Thyroid gland (tissue), 4 donors: ENCODE measurements around the gene MUC4.
"Not testable (repeated sequence)": the region's sequence is repeated elsewhere in the genome, so short reads cannot be mapped to it uniquely, and the experiment has no call there.

Source experiments
- POLR2A ChIP-seq, 2 donors: fragments of 450-650 bp; IDR thresholded peaks; one replicate each; pipeline ENCODE4 v1.6.1; 2017; ENCODE audit warnings: antibody characterized with exemption in 2 of 2, mild to moderate bottlenecking in 2 of 2, moderate library complexity in 1 of 2
- TF ChIP-seq, protein P1 (sequence below), 6 experiments: fragments of 200-600 bp in 3 of 6; fragments of 450-650 bp in 3 of 6; sonication (generic) in 3 of 6; IDR thresholded peaks; one replicate each; pipeline ENCODE4 v1.5.1; 2016 to 2019; ENCODE audit warnings: antibody characterized with exemption in 6 of 6, mild to moderate bottlenecking in 2 of 6, inconsistent platforms in 1 of 6, moderate library complexity in 1 of 6

GRCh38 chr3:195728789-195729188 lies 82.9 kb downstream of the MUC4 start:
- TF ChIP-seq POLR2A (IDR thresholded peaks at IDR 0.05) = not testable (repeated sequence)
- TF ChIP-seq, protein P1, sequence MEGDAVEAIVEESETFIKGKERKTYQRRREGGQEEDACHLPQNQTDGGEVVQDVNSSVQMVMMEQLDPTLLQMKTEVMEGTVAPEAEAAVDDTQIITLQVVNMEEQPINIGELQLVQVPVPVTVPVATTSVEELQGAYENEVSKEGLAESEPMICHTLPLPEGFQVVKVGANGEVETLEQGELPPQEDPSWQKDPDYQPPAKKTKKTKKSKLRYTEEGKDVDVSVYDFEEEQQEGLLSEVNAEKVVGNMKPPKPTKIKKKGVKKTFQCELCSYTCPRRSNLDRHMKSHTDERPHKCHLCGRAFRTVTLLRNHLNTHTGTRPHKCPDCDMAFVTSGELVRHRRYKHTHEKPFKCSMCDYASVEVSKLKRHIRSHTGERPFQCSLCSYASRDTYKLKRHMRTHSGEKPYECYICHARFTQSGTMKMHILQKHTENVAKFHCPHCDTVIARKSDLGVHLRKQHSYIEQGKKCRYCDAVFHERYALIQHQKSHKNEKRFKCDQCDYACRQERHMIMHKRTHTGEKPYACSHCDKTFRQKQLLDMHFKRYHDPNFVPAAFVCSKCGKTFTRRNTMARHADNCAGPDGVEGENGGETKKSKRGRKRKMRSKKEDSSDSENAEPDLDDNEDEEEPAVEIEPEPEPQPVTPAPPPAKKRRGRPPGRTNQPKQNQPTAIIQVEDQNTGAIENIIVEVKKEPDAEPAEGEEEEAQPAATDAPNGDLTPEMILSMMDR (IDR thresholded peaks at IDR 0.05) = not testable (repeated sequence)
